Adrenal gland (tissue), 5 donors: Measurements from ENCODE around the gene BMPR2.

Experiments used
- CTCF ChIP-seq, 6 experiments: fragments of 450-650 bp in 4 of 6; fragments of 200-600 bp in 2 of 6; sonication (generic) in 1 of 6; IDR thresholded peaks; 1 replicate in 5 of 6; 2 replicates in 1 of 6; pipeline versions ENCODE4 v1.5.1 to v1.8.0; 2016 to 2021; ENCODE audit warnings: antibody characterized with exemption in 6 of 6, mild to moderate bottlenecking in 2 of 6, moderate library complexity in 1 of 6
- POLR2A ChIP-seq, 2 donors: fragments of 450-650 bp; IDR thresholded peaks; one replicate each; pipeline ENCODE4 v1.6.1; 2017; ENCODE audit warnings: antibody characterized with exemption in 2 of 2, mild to moderate bottlenecking in 2 of 2, moderate library complexity in 1 of 2
- donor health status: DM: no; HTN: no; CAD: no.

- TF ChIP-seq POLR2A (IDR thresholded peaks at IDR 0.05) (no peak), CTCF (IDR thresholded peaks at IDR 0.05) (no peak)
These were observed 190.2 kb downstream of the BMPR2 start for GRCh38 chr2:202566286-202566685.
